Measurements from ENCODE around the gene ASGR2. TPM values are rescaled to one million over a fixed set of nuclear protein-coding genes. Genes with fewer than 3 reads are reported as not detected.
"Not testable (repeated sequence)": the region's sequence is repeated elsewhere in the genome, so short reads cannot be mapped to it uniquely, and the experiment has no call there.

ASGR2 gene
- total RNA-seq, 1 experiment from 2014 or later: not detected

- peaks cover 7% of the 10 kb centered on the region for H3K27me3 ChIP-seq (ENCODE audit: control insufficient read depth, insufficient read depth, low read length)
- H3K36me3 ChIP-seq (replicated peaks; ENCODE audit: control insufficient read depth, insufficient read depth, low read length): no peaks in the 10 kb centered on the region
- no peak for DNase-seq
- no peak overlapping the region for H3K4me3 ChIP-seq (ENCODE audit: insufficient read depth, low read depth, low read length)
Observed at GRCh38 chr17:7098802-7099459, 15.7 kb downstream of the ASGR2 start.

GRCh38 chr17:7097940-7098339, 16.7 kb downstream of the ASGR2 start:
- H3K27me3 ChIP-seq (ENCODE audit: control insufficient read depth, insufficient read depth, low read length): peaks cover 7% of the 10 kb centered on the region
- DNase-seq: no peak
- no peak overlapping the region for H3K4me3 ChIP-seq (ENCODE audit: insufficient read depth, low read depth, low read length)
- H3K36me3 ChIP-seq (replicated peaks; ENCODE audit: control insufficient read depth, insufficient read depth, low read length): no peaks in the 10 kb centered on the region

GRCh38 chr17:7095625-7096024, 19.0 kb downstream of the ASGR2 start:
- no peak overlapping the region for H3K4me3 ChIP-seq (ENCODE audit: insufficient read depth, low read depth, low read length)
- H3K36me3 ChIP-seq (replicated peaks; ENCODE audit: control insufficient read depth, insufficient read depth, low read length): no peaks in the 10 kb centered on the region
- H3K27me3 ChIP-seq (ENCODE audit: control insufficient read depth, insufficient read depth, low read length): no peaks in the 10 kb centered on the region; the same call in 1 of the 2 replicates
- no peak for DNase-seq

- no peaks in the 10 kb centered on the region for H3K36me3 ChIP-seq (replicated peaks; ENCODE audit: control insufficient read depth, insufficient read depth, low read length)
- no peak overlapping the region for H3K4me3 ChIP-seq (ENCODE audit: insufficient read depth, low read depth, low read length)
- no peaks in the 10 kb centered on the region for H3K27me3 ChIP-seq (ENCODE audit: control insufficient read depth, insufficient read depth, low read length)
- no peak for DNase-seq
Observed at GRCh38 chr17:7094652-7095019, 20.0 kb downstream of the ASGR2 start.

- H3K4me3 ChIP-seq (ENCODE audit: insufficient read depth, low read depth, low read length); H3K27me3 ChIP-seq (ENCODE audit: control insufficient read depth, insufficient read depth, low read length); H3K36me3 ChIP-seq (replicated peaks; ENCODE audit: control insufficient read depth, insufficient read depth, low read length); DNase-seq: not testable (repeated sequence)
Observed at GRCh38 chr17:7091311-7092005, 23.2 kb downstream of the ASGR2 start.

- H3K4me3 ChIP-seq (ENCODE audit: insufficient read depth, low read depth, low read length); DNase-seq; H3K27me3 ChIP-seq (ENCODE audit: control insufficient read depth, insufficient read depth, low read length); H3K36me3 ChIP-seq (replicated peaks; ENCODE audit: control insufficient read depth, insufficient read depth, low read length): not testable (repeated sequence)
Observed at GRCh38 chr17:7089570-7089969, 25.1 kb downstream of the ASGR2 start.

- not testable (repeated sequence) for H3K27me3 ChIP-seq (ENCODE audit: control insufficient read depth, insufficient read depth, low read length); DNase-seq; H3K4me3 ChIP-seq (ENCODE audit: insufficient read depth, low read depth, low read length); H3K36me3 ChIP-seq (replicated peaks; ENCODE audit: control insufficient read depth, insufficient read depth, low read length)
Observed at GRCh38 chr17:7088442-7088841, 26.2 kb downstream of the ASGR2 start.

- peak; percentile 22 for DNase-seq
Observed at GRCh38 chr17:7084088-7084487, 30.5 kb downstream of the ASGR2 start.

GRCh38 chr17:7083592-7083991, 31.0 kb downstream of the ASGR2 start:
- Histone ChIP-seq H3K36me3 (replicated peaks; ENCODE audit: control insufficient read depth, insufficient read depth, low read length) (no peaks in the 10 kb centered on the region), H3K4me3 (ENCODE audit: insufficient read depth, low read depth, low read length) (no peak overlapping the region), H3K27me3 (ENCODE audit: control insufficient read depth, insufficient read depth, low read length) (no peaks in the 10 kb centered on the region)
- DNase-seq: no peak

More at GRCh38 chr17:7084088-7084487, 30.5 kb downstream of the ASGR2 start:
- H3K36me3 ChIP-seq (replicated peaks; ENCODE audit: control insufficient read depth, insufficient read depth, low read length): no peaks in the 10 kb centered on the region
- no peak overlapping the region for H3K4me3 ChIP-seq (ENCODE audit: insufficient read depth, low read depth, low read length)
- no peaks in the 10 kb centered on the region for H3K27me3 ChIP-seq (ENCODE audit: control insufficient read depth, insufficient read depth, low read length)

- H3K36me3 ChIP-seq (replicated peaks; ENCODE audit: control insufficient read depth, insufficient read depth, low read length): no peaks in the 10 kb centered on the region
- no peak overlapping the region for H3K4me3 ChIP-seq (ENCODE audit: insufficient read depth, low read depth, low read length)
- H3K27me3 ChIP-seq (ENCODE audit: control insufficient read depth, insufficient read depth, low read length): no peaks in the 10 kb centered on the region
- peak; percentile 25 for DNase-seq
Observed at GRCh38 chr17:7081341-7082062, 33.1 kb downstream of the ASGR2 start.

GRCh38 chr17:7080456-7081041, 34.1 kb downstream of the ASGR2 start:
- DNase-seq: peak; percentile 13
- H3K27me3 ChIP-seq (ENCODE audit: control insufficient read depth, insufficient read depth, low read length): no peaks in the 10 kb centered on the region
- no peaks in the 10 kb centered on the region for H3K36me3 ChIP-seq (replicated peaks; ENCODE audit: control insufficient read depth, insufficient read depth, low read length)
- H3K4me3 ChIP-seq (ENCODE audit: insufficient read depth, low read depth, low read length): no peak overlapping the region

GRCh38 chr17:7079581-7080455, 34.8 kb downstream of the ASGR2 start, which contains the start of gene CLEC10A:
CLEC10A (minus strand) TSS chr17:7080251; CDS start chr17:7078812, 1,439 bp downstream.
- no peaks in the 10 kb centered on the region for H3K36me3 ChIP-seq (replicated peaks; ENCODE audit: control insufficient read depth, insufficient read depth, low read length)
- peak; percentile 20 for DNase-seq
- H3K27me3 ChIP-seq (ENCODE audit: control insufficient read depth, insufficient read depth, low read length): no peaks in the 10 kb centered on the region; the same call in 1 of the 2 replicates

GRCh38 chr17:7078711-7079110, 35.9 kb downstream of the ASGR2 start:
- Histone ChIP-seq H3K27me3 (ENCODE audit: control insufficient read depth, insufficient read depth, low read length) (no peaks in the 10 kb centered on the region; the same call in 1 of the 2 replicates), H3K4me3 (ENCODE audit: insufficient read depth, low read depth, low read length) (no peak overlapping the region), H3K36me3 (replicated peaks; ENCODE audit: control insufficient read depth, insufficient read depth, low read length) (no peaks in the 10 kb centered on the region)
- peak; percentile 20 for DNase-seq

More at GRCh38 chr17:7079581-7080455, 34.8 kb downstream of the ASGR2 start, which contains the start of gene CLEC10A:
- no peak within 1 kb of the TSS for H3K4me3 ChIP-seq (ENCODE audit: insufficient read depth, low read depth, low read length)

All from H7 (cell line).